PC-3 (cell line): ENCODE results near the gene SHISA6. TPM values are rescaled to one million over a fixed set of nuclear protein-coding genes. Genes with fewer than 3 reads are reported as not detected.

Source experiments
- ATAC-seq: fragments of 200-7000 bp; cut with Tn5 transposase; 2 replicates; pipeline ENCODE4 v1.9.1; 2020; ENCODE audit warnings: mild to moderate bottlenecking, moderate library complexity
- BruUV-seq: library from RNA; stranded (reverse); fragments of 400-500 nt; replicated peaks from 2 replicates; lab custom pipeline; 2021; lab: Mats Ljungman, UMichigan
- CTCF ChIA-PET: fragments of 300-600 bp; sonication (Branson Sonifier 250); formaldehyde crosslinking; loops from one replicate; lab custom pipeline; 2022; ENCODE audit warnings: antibody characterized with exemption; lab: Charles Lee
- POLR2A ChIA-PET: fragments of 300-600 bp; sonication (Branson Sonifier 250); formaldehyde crosslinking; loops from one replicate; lab custom pipeline; 2022; ENCODE audit warnings: antibody characterized with exemption; ENCODE audit not compliant: unreplicated experiment; lab: Charles Lee
- DNase-seq: peaks from one replicate; pipeline ENCODE4 v3.0.0-alpha.2; 2015
- H2AFZ ChIP-seq: fragments of 300-600 bp; sonication (generic); 2 replicates; pipeline ENCODE4 v1.6.0; 2016; ENCODE audit warnings: antibody characterized with exemption, low read length
- H3F3A ChIP-seq: fragments of 300-600 bp; sonication (generic); one replicate; pipeline ENCODE4 v1.6.0; 2017; ENCODE audit warnings: antibody characterized with exemption, low read length, control low read depth, mild to moderate bottlenecking; ENCODE audit not compliant: unreplicated experiment
- H3K27ac ChIP-seq: fragments of 300-600 bp; sonication (generic); 2 replicates; pipeline ENCODE4 v1.5.1; 2016; ENCODE audit warnings: mild to moderate bottlenecking, low read length
- H3K27me3 ChIP-seq: fragments of 300-600 bp; sonication (generic); 2 replicates; pipeline ENCODE4 v1.6.1; 2016; ENCODE audit warnings: low read length, mixed read lengths
- H3K36me3 ChIP-seq: fragments of 300-600 bp; sonication (generic); 2 replicates; pipeline ENCODE4 v1.6.1; 2016; ENCODE audit warnings: low read depth, mixed run types, low read length, mixed read lengths
- H3K4me1 ChIP-seq: fragments of 300-600 bp; sonication (generic); 2 replicates; pipeline ENCODE4 v1.5.1; 2016; ENCODE audit warnings: low read length; ENCODE audit not compliant: insufficient read depth
- H3K4me2 ChIP-seq: fragments of 300-600 bp; sonication (generic); 2 replicates; pipeline ENCODE4 v1.6.0; 2016; ENCODE audit warnings: low read length
- H3K4me3 ChIP-seq: fragments of 300-600 bp; sonication (generic); 2 replicates; pipeline ENCODE4 v1.5.1; 2016; ENCODE audit warnings: mild to moderate bottlenecking, low read length, mixed read lengths
- H3K79me2 ChIP-seq: fragments of 300-600 bp; sonication (generic); 2 replicates; pipeline ENCODE4 v1.6.1; 2017; ENCODE audit warnings: low read length, mixed read lengths
- H3K9ac ChIP-seq: fragments of 300-600 bp; sonication (generic); 2 replicates; pipeline ENCODE4 v1.6.0; 2016; ENCODE audit warnings: mild to moderate bottlenecking, low read length
- H3K9me2 ChIP-seq: fragments of 300-600 bp; sonication (generic); replicated peaks from 2 replicates; pipeline ENCODE4 v1.6.1; 2016; ENCODE audit warnings: mixed run types, low read length, mixed read lengths
- H3K9me3 ChIP-seq: fragments of 300-600 bp; sonication (generic); 2 replicates; pipeline ENCODE4 v1.6.1; 2016; ENCODE audit warnings: low read length, mixed read lengths
- H4K20me1 ChIP-seq: fragments of 300-600 bp; sonication (generic); 2 replicates; pipeline ENCODE4 v1.6.1; 2016; ENCODE audit warnings: low read length, mixed read lengths
- CTCF ChIP-seq: fragments of 300-600 bp; sonication (generic); conservative IDR thresholded peaks from 2 replicates; pipeline ENCODE4 v1.5.1; 2017; ENCODE audit warnings: antibody characterized with exemption, low read depth, mild to moderate bottlenecking, low read length
- EZH2 ChIP-seq: fragments of 300-600 bp; sonication (generic); IDR thresholded peaks from one replicate; pipeline ENCODE4 v1.6.1; 2017; ENCODE audit warnings: antibody characterized with exemption, mild to moderate bottlenecking, low read length; ENCODE audit not compliant: unreplicated experiment
- EZH2phosphoT487 ChIP-seq: fragments of 300-600 bp; sonication (generic); IDR thresholded peaks from 2 replicates; pipeline ENCODE4 v1.6.1; 2018; ENCODE audit warnings: mild to moderate bottlenecking, antibody characterized with exemption, low read length, borderline replicate concordance
- intact Hi-C: fragments of 100-400 bp; cut with micrococcal nuclease; formaldehyde crosslinking; loops from 2 replicates; pipeline ENCODE4 v1.9.0; 2023
- total RNA-seq: library from RNA; depleted of rRNA; stranded (reverse); fragments of >200 nt; gene quantifications from 2 replicates; pipeline ENCODE4 v1.2.3, GENCODE V29; 2014

The SHISA6 gene
- total RNA-seq, 1 experiment from 2014 or later, result not detected

DNA sequence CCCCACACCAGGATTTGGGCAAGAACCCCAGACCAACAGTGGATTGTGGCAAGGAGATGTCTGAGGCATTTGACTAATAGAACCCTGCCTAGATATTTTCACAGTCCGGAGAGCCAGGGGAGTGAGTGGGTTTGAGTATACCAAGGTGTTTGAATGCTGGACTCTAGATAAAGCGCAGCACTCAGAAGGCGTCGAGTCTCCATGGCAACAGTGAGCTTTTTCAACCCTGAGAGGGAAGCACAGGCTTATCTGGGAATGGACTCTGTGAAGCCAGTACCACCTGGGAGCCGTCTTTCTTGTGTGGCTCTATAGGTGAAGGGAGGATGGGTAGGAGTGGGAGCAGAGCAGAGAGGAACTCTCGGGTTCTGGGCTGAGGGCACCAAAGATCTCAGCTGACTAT lies 147.0 kb downstream of the SHISA6 start:
- no TSS peak for BruUV-seq
- POLR2A ChIA-PET, result no interaction called here

GRCh38 chr17:11389583-11389982 lies 148.6 kb downstream of the SHISA6 start:
- no peaks in the 10 kb centered on the region for H4K20me1 ChIP-seq
- no peak overlapping the region for H3K9ac ChIP-seq
- CTCF ChIA-PET, result no interaction called here
- no peaks in the 10 kb centered on the region for H3K36me3 ChIP-seq
- H3K79me2 ChIP-seq, result no peaks in the 10 kb centered on the region
- ATAC-seq (no peak), DNase-seq (no peak)
- no peaks in the 10 kb centered on the region for H3K9me2 ChIP-seq
- no peak overlapping the region for H3K4me3 ChIP-seq
- no peaks in the 10 kb centered on the region for H3K27me3 ChIP-seq
- TF ChIP-seq EZH2, result no peak
- no peak for TF ChIP-seq CTCF
- TF ChIP-seq EZH2phosphoT487, result no peak
- POLR2A ChIA-PET, result no interaction called here
- no peak overlapping the region for H3K27ac ChIP-seq
- intact Hi-C loops, result no loop called here
- no peaks in the 10 kb centered on the region for H3K9me3 ChIP-seq
- no TSS peak for BruUV-seq
- H3F3A ChIP-seq, result no peaks in the 10 kb centered on the region
- no peak overlapping the region for H3K4me2 ChIP-seq
- no peaks in the 10 kb centered on the region for H3K4me1 ChIP-seq
- H2AFZ ChIP-seq, result no peak overlapping the region

More for the DNA sequence above, 147.0 kb downstream of the SHISA6 start:
- Histone ChIP-seq H3K79me2 (no peaks in the 10 kb centered on the region), H3K9ac (no peak overlapping the region), H3K27me3 (no peaks in the 10 kb centered on the region), H3F3A (no peaks in the 10 kb centered on the region), H3K36me3 (no peaks in the 10 kb centered on the region), H3K4me1 (no peaks in the 10 kb centered on the region), H3K27ac (no peak overlapping the region), H4K20me1 (no peaks in the 10 kb centered on the region), H3K9me3 (no peaks in the 10 kb centered on the region), H3K4me2 (no peak overlapping the region), H2AFZ (no peak overlapping the region), H3K4me3 (no peak overlapping the region), H3K9me2 (no peaks in the 10 kb centered on the region)
- ATAC-seq (no peak), DNase-seq (no peak)
- CTCF ChIA-PET, result no interaction called here
- intact Hi-C loops, result no loop called here
- no peak for TF ChIP-seq CTCF

DNA sequence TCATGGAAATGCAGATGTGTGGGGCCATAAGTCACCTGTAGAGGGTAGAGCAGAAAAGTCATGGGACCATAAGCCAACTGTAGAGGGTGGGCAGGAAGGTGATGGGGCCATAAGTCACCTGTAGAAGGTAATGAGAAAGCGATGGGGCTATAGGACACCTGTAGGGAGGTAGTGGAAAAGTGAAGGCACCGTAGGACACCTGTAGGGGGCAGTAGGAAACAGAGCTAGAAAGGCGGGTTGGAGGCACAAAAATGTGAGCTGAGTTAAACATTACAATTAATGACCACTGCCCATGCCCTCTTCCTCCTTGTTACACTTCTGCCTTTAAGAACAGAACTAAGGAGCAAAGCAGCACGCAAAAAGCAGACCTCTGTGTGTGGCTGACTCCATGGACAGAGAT lies 150.1 kb downstream of the SHISA6 start:
- Histone ChIP-seq H3K79me2 (no peaks in the 10 kb centered on the region), H3K4me3 (no peak overlapping the region), H3K4me1 (no peaks in the 10 kb centered on the region), H3K9ac (no peak overlapping the region), H3K9me3 (no peaks in the 10 kb centered on the region), H3F3A (no peaks in the 10 kb centered on the region), H2AFZ (no peak overlapping the region), H3K27ac (no peak overlapping the region), H3K4me2 (no peak overlapping the region), H4K20me1 (no peaks in the 10 kb centered on the region), H3K9me2 (no peaks in the 10 kb centered on the region), H3K27me3 (no peaks in the 10 kb centered on the region), H3K36me3 (no peaks in the 10 kb centered on the region)
- DNase-seq, result no peak
- BruUV-seq, result no TSS peak
- TF ChIP-seq EZH2phosphoT487, result no peak
- TF ChIP-seq CTCF, result no peak
- TF ChIP-seq EZH2, result no peak
- intact Hi-C loops, result no loop called here
- ChIA-PET CTCF (no interaction called here), POLR2A (no interaction called here)
- ATAC-seq, result no peak
